ENCODE data around the gene FBXO9.

Gene FBXO9

GRCh38 chr6:53143710-53144109 is 78.5 kb downstream of the FBXO9 start:
- Histone ChIP-seq H3K27ac (ENCODE audit: low read depth, low read length) (no peak overlapping the region), H3K4me3 (ENCODE audit: low read depth in 1 of 2, low read length in 2 of 2) (no peak overlapping the region), H3K9me3 (ENCODE audit: low read length) (no peaks in the 10 kb centered on the region), H3K9ac (ENCODE audit: low read length) (no peak overlapping the region), H3K4me1 (ENCODE audit: insufficient read depth, low read length) (peaks cover 45% of the 10 kb centered on the region), H3K36me3 (ENCODE audit: insufficient read depth, low read length) (no peaks in the 10 kb centered on the region), H3K27me3 (ENCODE audit: control insufficient read depth in 1 of 2, insufficient read depth in 2 of 2, low read length in 2 of 2) (no peaks in the 10 kb centered on the region)

- no peaks in the 10 kb centered on the region for H3K27me3 ChIP-seq (ENCODE audit: control insufficient read depth in 1 of 2, insufficient read depth in 2 of 2, low read length in 2 of 2)
- no peaks in the 10 kb centered on the region for H3K9me3 ChIP-seq (ENCODE audit: low read length)
- no peak overlapping the region for H3K9ac ChIP-seq (ENCODE audit: low read length)
- H3K4me1 ChIP-seq (ENCODE audit: insufficient read depth, low read length) = peaks cover 45% of the 10 kb centered on the region
- H3K4me3 ChIP-seq (ENCODE audit: low read depth in 1 of 2, low read length in 2 of 2) = no peak overlapping the region
- H3K36me3 ChIP-seq (ENCODE audit: insufficient read depth, low read length) = no peaks in the 10 kb centered on the region
- H3K27ac ChIP-seq (ENCODE audit: low read depth, low read length) = no peak overlapping the region
Observed at GRCh38 chr6:53144802-53145201, 79.6 kb downstream of the FBXO9 start.

GRCh38 chr6:53148684-53149083 is 83.5 kb downstream of the FBXO9 start, which contains the start of gene GCM1:
GCM1 (minus strand) TSS chr6:53148841; CDS start chr6:53145632, 3,209 bp downstream.
- H3K27ac ChIP-seq (ENCODE audit: low read depth, low read length) = no peak within 1 kb of the TSS

More at GRCh38 chr6:53148684-53149083, 83.5 kb downstream of the FBXO9 start, which contains the start of gene GCM1:
- no peaks in the 10 kb centered on the region for H3K36me3 ChIP-seq (ENCODE audit: insufficient read depth, low read length)
- H3K4me3 ChIP-seq (ENCODE audit: low read depth in 1 of 2, low read length in 2 of 2) = no peak within 1 kb of the TSS
- no peaks in the 10 kb centered on the region for H3K27me3 ChIP-seq (ENCODE audit: control insufficient read depth in 1 of 2, insufficient read depth in 2 of 2, low read length in 2 of 2)
- peaks cover 17% of the 10 kb centered on the region for H3K4me1 ChIP-seq (ENCODE audit: insufficient read depth, low read length)
- H3K9me3 ChIP-seq (ENCODE audit: low read length) = no peaks in the 10 kb centered on the region
- H3K9ac ChIP-seq (ENCODE audit: low read length) = no peak within 1 kb of the TSS

Data from muscle layer of colon (tissue), 2 donors.